ENCODE results near the gene IL9. TPM values are rescaled to one million over a fixed set of nuclear protein-coding genes. Genes with fewer than 3 reads are reported as not detected.
"Not testable (repeated sequence)": the region's sequence is repeated elsewhere in the genome, so short reads cannot be mapped to it uniquely, and the experiment has no call there.

The IL9 gene
- total RNA-seq, 1 donor from 2014 or later, result not detected

DNA sequence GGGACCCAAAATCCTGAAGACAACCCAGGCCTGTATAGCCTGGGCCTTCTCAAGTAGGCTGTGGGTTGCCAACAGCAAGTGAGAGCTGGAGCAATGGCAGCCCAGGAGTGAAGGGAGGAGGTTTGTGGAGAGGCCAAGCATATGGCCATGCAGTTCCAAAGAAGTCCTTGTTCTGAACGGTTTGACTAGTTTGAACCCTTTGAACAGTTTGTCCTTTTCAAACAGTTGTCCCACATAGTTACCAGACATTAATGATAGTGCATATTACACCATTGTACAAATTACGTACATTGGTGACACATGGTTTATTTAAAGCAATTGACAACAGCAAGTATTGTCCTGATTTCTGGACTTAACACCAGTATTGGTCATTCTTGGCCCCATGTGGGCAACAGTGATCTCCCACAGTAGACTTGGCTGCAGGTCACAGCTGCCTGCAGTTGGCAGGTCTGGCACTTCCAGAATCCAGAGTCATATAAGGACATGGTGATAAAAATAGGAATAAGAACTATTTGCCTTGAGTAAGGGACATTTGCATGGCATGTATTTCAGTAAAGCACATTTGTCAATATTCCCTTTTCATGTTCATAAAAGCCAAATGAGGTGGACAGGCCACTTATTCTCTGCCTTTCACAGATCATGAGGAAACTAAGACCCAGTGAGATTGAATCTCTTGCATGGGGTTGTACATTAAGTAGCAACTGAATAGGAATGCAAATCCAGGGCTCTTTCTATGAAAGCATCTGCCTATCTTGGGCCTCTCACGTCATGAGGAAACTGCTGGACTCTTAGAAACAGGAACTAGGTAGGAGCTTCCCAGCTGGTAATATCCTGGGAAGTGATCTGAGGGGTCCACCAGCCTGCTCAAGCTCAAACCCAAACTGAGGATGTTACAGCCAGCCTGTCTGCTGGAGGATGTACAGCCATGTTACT, 30.9 kb downstream of the IL9 start:
- peaks cover 6% of the 10 kb centered on the region for H3K27me3 Mint-ChIP-seq (ENCODE audit: unreplicated experiment)
- TF ChIP-seq, protein P1, sequence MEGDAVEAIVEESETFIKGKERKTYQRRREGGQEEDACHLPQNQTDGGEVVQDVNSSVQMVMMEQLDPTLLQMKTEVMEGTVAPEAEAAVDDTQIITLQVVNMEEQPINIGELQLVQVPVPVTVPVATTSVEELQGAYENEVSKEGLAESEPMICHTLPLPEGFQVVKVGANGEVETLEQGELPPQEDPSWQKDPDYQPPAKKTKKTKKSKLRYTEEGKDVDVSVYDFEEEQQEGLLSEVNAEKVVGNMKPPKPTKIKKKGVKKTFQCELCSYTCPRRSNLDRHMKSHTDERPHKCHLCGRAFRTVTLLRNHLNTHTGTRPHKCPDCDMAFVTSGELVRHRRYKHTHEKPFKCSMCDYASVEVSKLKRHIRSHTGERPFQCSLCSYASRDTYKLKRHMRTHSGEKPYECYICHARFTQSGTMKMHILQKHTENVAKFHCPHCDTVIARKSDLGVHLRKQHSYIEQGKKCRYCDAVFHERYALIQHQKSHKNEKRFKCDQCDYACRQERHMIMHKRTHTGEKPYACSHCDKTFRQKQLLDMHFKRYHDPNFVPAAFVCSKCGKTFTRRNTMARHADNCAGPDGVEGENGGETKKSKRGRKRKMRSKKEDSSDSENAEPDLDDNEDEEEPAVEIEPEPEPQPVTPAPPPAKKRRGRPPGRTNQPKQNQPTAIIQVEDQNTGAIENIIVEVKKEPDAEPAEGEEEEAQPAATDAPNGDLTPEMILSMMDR (IDR thresholded peaks at IDR 0.05; ENCODE audit: unreplicated experiment), result no peak
- DNase-seq (ENCODE audit: low spot score), result no peak
- H3K9me3 Mint-ChIP-seq (ENCODE audit: unreplicated experiment), result no peaks in the 10 kb centered on the region
- no peak overlapping the region for H3K27ac Mint-ChIP-seq (ENCODE audit: unreplicated experiment)
- H3K4me1 Mint-ChIP-seq (ENCODE audit: unreplicated experiment), result peaks cover 3% of the 10 kb centered on the region
- H3K4me3 Mint-ChIP-seq (ENCODE audit: unreplicated experiment), result no peak overlapping the region
- H3K36me3 Mint-ChIP-seq (ENCODE audit: low read depth, unreplicated experiment), result no peaks in the 10 kb centered on the region

DNA sequence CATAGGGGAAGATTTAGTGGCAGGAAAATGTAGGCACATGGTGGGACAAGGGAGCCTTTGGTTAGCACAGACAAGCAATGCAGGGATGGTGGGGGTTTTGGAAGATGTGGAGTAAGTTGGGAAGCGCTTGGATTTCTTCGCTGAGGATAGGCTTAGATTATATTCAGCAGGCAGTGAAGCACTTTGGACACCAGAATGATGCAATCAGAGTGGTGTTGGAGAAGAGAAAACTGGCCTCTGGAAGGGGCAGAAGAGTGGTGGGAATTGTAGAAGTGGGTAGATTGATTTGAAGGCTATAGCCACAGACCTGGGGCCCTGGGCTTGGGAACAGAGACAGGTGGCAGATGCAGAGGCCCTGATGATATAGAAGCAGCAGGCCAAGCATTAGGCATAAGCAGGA, 32.9 kb downstream of the IL9 start:
- TF ChIP-seq, protein P1 (IDR thresholded peaks at IDR 0.05; ENCODE audit: unreplicated experiment), result no peak
- Mint-ChIP-seq H3K27ac (ENCODE audit: unreplicated experiment) (no peak overlapping the region), H3K9me3 (ENCODE audit: unreplicated experiment) (no peaks in the 10 kb centered on the region), H3K36me3 (ENCODE audit: low read depth, unreplicated experiment) (no peaks in the 10 kb centered on the region), H3K4me3 (ENCODE audit: unreplicated experiment) (no peak overlapping the region), H3K4me1 (ENCODE audit: unreplicated experiment) (peaks cover 3% of the 10 kb centered on the region), H3K27me3 (ENCODE audit: unreplicated experiment) (peaks cover 4% of the 10 kb centered on the region)
- DNase-seq (ENCODE audit: low spot score), result no peak

DNA sequence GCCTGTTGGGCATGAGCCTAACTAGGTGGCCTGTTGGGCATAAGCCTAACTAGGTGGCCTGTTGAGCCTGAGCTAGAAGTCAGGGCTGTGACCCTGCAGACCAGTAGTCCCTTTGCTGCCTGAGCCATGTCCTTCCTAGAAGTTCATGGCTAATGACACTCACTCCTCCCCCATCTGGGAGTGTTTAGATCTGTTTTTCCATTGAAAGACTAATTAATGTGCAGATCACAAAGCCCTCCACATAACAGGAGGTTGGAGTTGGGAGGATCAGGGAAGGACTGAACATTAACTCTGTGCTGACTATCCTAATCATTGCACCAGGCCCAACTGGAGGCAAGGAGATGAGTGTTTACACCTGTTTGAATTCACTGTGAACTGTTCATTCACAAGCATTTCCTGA, 33.6 kb downstream of the IL9 start:
- H3K27me3 Mint-ChIP-seq (ENCODE audit: unreplicated experiment), result peaks cover 3% of the 10 kb centered on the region
- no peaks in the 10 kb centered on the region for H3K4me1 Mint-ChIP-seq (ENCODE audit: unreplicated experiment)
- H3K4me3 Mint-ChIP-seq (ENCODE audit: unreplicated experiment), result no peak overlapping the region
- no peak for DNase-seq (ENCODE audit: low spot score)
- H3K9me3 Mint-ChIP-seq (ENCODE audit: unreplicated experiment), result no peaks in the 10 kb centered on the region
- no peak overlapping the region for H3K27ac Mint-ChIP-seq (ENCODE audit: unreplicated experiment)
- no peaks in the 10 kb centered on the region for H3K36me3 Mint-ChIP-seq (ENCODE audit: low read depth, unreplicated experiment)
- TF ChIP-seq, protein P1 (IDR thresholded peaks at IDR 0.05; ENCODE audit: unreplicated experiment), result no peak

DNA sequence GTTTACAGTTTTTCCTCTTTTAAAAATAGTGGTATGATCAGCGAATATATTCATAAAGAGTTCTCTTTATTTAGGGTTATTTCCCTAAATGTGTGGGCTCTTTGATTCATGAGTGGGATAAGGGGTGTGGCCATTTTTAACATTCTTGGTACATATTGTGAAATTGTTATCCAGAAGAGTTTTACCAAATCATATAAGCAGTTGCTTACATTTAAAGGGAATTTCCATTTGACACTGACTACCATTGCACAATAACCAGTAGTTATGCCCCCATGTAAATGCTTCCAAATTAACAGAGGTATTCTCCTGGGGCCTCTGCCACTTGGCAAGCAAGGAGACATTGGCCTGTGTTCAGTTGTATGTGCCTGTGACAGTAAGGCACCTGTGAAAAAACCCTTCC, 34.0 kb downstream of the IL9 start:
- TF ChIP-seq, protein P1 (IDR thresholded peaks at IDR 0.05; ENCODE audit: unreplicated experiment), result no peak
- no peaks in the 10 kb centered on the region for H3K4me1 Mint-ChIP-seq (ENCODE audit: unreplicated experiment)

DNA sequence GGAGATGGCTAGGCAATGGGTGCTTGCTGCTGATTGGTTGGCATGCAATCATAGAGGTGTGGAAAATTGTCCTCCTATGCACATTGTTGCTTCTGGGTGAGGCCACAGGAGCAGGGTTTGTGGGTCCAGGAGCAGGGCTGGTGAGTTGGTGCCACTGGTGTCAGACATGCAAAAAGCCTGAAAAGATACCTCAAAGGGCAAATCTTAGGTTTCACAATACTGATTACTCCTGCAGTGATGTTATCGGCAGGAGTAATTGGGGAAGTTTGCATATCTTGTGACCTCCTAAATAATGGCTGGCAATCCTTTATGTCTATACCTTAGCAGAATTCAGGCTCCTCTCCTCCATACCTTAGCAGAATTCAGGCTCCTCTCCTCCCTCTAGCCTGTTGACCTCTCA, 36.0 kb downstream of the IL9 start:
- Mint-ChIP-seq H3K4me1 (ENCODE audit: unreplicated experiment) (no peaks in the 10 kb centered on the region), H3K27ac (ENCODE audit: unreplicated experiment) (no peak overlapping the region), H3K4me3 (ENCODE audit: unreplicated experiment) (no peak overlapping the region), H3K36me3 (ENCODE audit: low read depth, unreplicated experiment) (no peaks in the 10 kb centered on the region), H3K27me3 (ENCODE audit: unreplicated experiment) (peaks cover 3% of the 10 kb centered on the region), H3K9me3 (ENCODE audit: unreplicated experiment) (no peaks in the 10 kb centered on the region)
- DNase-seq (ENCODE audit: low spot score), result no peak
- TF ChIP-seq, protein P1 (IDR thresholded peaks at IDR 0.05; ENCODE audit: unreplicated experiment), result no peak

More for the DNA sequence above, 34.0 kb downstream of the IL9 start:
- Mint-ChIP-seq H3K27ac (ENCODE audit: unreplicated experiment) (no peak overlapping the region), H3K27me3 (ENCODE audit: unreplicated experiment) (peaks cover 3% of the 10 kb centered on the region), H3K36me3 (ENCODE audit: low read depth, unreplicated experiment) (no peaks in the 10 kb centered on the region), H3K9me3 (ENCODE audit: unreplicated experiment) (no peaks in the 10 kb centered on the region), H3K4me3 (ENCODE audit: unreplicated experiment) (no peak overlapping the region)
- no peak for DNase-seq (ENCODE audit: low spot score)

DNA sequence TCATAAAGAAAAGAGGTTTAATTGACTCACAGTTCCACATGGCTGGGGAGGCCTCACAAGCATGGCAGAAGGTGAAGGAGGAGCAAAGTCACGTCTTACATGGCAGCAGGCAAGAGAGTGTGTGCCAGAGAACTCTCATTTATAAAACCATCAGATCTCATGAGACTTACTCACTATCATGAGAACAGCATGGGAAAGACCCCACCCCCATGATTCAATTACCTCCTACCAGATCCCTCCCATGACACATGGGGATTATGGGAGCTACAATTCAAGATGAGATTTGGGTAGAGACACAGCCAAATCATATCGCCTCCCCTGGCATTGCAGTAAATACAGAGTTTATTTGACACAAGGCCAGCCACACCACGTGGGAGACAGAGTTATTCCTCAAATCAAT, 36.5 kb downstream of the IL9 start:
- H3K4me1 Mint-ChIP-seq (ENCODE audit: unreplicated experiment); H3K36me3 Mint-ChIP-seq (ENCODE audit: low read depth, unreplicated experiment); H3K9me3 Mint-ChIP-seq (ENCODE audit: unreplicated experiment); DNase-seq (ENCODE audit: low spot score); H3K27ac Mint-ChIP-seq (ENCODE audit: unreplicated experiment); H3K4me3 Mint-ChIP-seq (ENCODE audit: unreplicated experiment); H3K27me3 Mint-ChIP-seq (ENCODE audit: unreplicated experiment): not testable (repeated sequence)
